ENCODE measurements around the gene SMS.

The SMS gene

GRCh38 chrX:21986596-21986995 lies 46.1 kb downstream of the SMS start:
- DNase-seq, result no peak

- DNase-seq, result no peak
Observed at GRCh38 chrX:21989384-21989783, 48.9 kb downstream of the SMS start.

GRCh38 chrX:21990832-21991231 lies 50.3 kb downstream of the SMS start:
- no peak for DNase-seq

- DNase-seq, result no peak
Observed at GRCh38 chrX:21991504-21991903, 51.0 kb downstream of the SMS start.

GRCh38 chrX:21993265-21993664 lies 52.8 kb downstream of the SMS start:
- no peak for DNase-seq

GRCh38 chrX:21996872-21997455 lies 56.5 kb downstream of the SMS start:
- DNase-seq, result no peak

- DNase-seq, result no peak
Observed at GRCh38 chrX:21998037-21998436, 57.5 kb downstream of the SMS start.

- DNase-seq, result no peak
Observed at GRCh38 chrX:22004866-22005265, 64.4 kb downstream of the SMS start.

GRCh38 chrX:22012051-22012450 lies 71.5 kb downstream of the SMS start:
- no peak for DNase-seq

GRCh38 chrX:22012931-22013330 lies 72.4 kb downstream of the SMS start:
- no peak for DNase-seq

- no peak for DNase-seq
Observed at GRCh38 chrX:22015139-22015750, 74.7 kb downstream of the SMS start.

GRCh38 chrX:22021751-22022324 lies 81.3 kb downstream of the SMS start:
- no peak for DNase-seq

- no peak for DNase-seq
Observed at GRCh38 chrX:22024577-22024976, 84.1 kb downstream of the SMS start.

GRCh38 chrX:22025751-22026150 lies 85.2 kb downstream of the SMS start:
- DNase-seq, result no peak

- DNase-seq, result no peak
Observed at GRCh38 chrX:22026731-22027130, 86.2 kb downstream of the SMS start.

- DNase-seq, result no peak
Observed at GRCh38 chrX:22032084-22032483, 91.6 kb downstream of the SMS start, which contains the start of gene PHEX. Gene PHEX, plus strand, starts transcription at chrX:22032325. Its CDS starts 681 bp downstream, at chrX:22033006.

GRCh38 chrX:22032506-22032905 lies 92.0 kb downstream of the SMS start:
- no peak for DNase-seq

- no peak for DNase-seq
Observed at GRCh38 chrX:22033818-22034217, 93.3 kb downstream of the SMS start.

GRCh38 chrX:22035236-22035635 lies 94.7 kb downstream of the SMS start:
- DNase-seq, result no peak

GRCh38 chrX:22037225-22037624 lies 96.7 kb downstream of the SMS start:
- no peak for DNase-seq

- no peak for DNase-seq
Observed at GRCh38 chrX:22037911-22038537, 97.5 kb downstream of the SMS start.

- no peak for DNase-seq
Observed at GRCh38 chrX:22039541-22039940, 99.0 kb downstream of the SMS start.

GRCh38 chrX:22040184-22040583 lies 99.7 kb downstream of the SMS start:
- no peak for DNase-seq

GRCh38 chrX:22041907-22042530 lies 101.5 kb downstream of the SMS start:
- DNase-seq, result no peak
